Measurements from ENCODE around the gene ENTPD3. TPM values are rescaled to one million over a fixed set of nuclear protein-coding genes. Genes with fewer than 3 reads are reported as not detected.

Gene ENTPD3
- total RNA-seq, 4 donors from 2014 or later: 0.88 to 4.9 (median 2.1) TPM

- intact Hi-C loops (cut with DNase I; ENCODE audit: low total_unique reads): no loop called here
- no peak overlapping the region for H3K4me3 ChIP-seq
- TF ChIP-seq CTCF (IDR thresholded peaks at IDR 0.05) (no peak), POLR2A (IDR thresholded peaks at IDR 0.05) (no peak)
- no peaks in the 10 kb centered on the region for H3K4me1 ChIP-seq
- H3K27me3 ChIP-seq: no peaks in the 10 kb centered on the region
- no peak for DNase-seq
- H3K9me3 ChIP-seq: no peaks in the 10 kb centered on the region
- no peak overlapping the region for H3K27ac ChIP-seq
- no peaks in the 10 kb centered on the region for H3K36me3 ChIP-seq
These were observed 17.3 kb upstream of the ENTPD3 start for GRCh38 chr3:40369716-40370115.

- H3K4me3 ChIP-seq: no peak overlapping the region
- TF ChIP-seq CTCF (IDR thresholded peaks at IDR 0.05): no peak
- no peak for TF ChIP-seq POLR2A (IDR thresholded peaks at IDR 0.05)
- no peak overlapping the region for H3K27ac ChIP-seq
- no peak for DNase-seq
- intact Hi-C loops (cut with DNase I; ENCODE audit: low total_unique reads): no loop called here
- H3K36me3 ChIP-seq: no peaks in the 10 kb centered on the region
- no peaks in the 10 kb centered on the region for H3K27me3 ChIP-seq
- no peaks in the 10 kb centered on the region for H3K9me3 ChIP-seq
- H3K4me1 ChIP-seq: no peaks in the 10 kb centered on the region
These were observed 9.2 kb upstream of the ENTPD3 start for GRCh38 chr3:40377822-40378221.

- no peak overlapping the region for H3K27ac ChIP-seq
- no peaks in the 10 kb centered on the region for H3K27me3 ChIP-seq
- H3K36me3 ChIP-seq: no peaks in the 10 kb centered on the region
- no peak for TF ChIP-seq CTCF (IDR thresholded peaks at IDR 0.05)
- no peak for TF ChIP-seq POLR2A (IDR thresholded peaks at IDR 0.05)
- no peaks in the 10 kb centered on the region for H3K9me3 ChIP-seq
- DNase-seq: no peak
- no peak overlapping the region for H3K4me3 ChIP-seq
- H3K4me1 ChIP-seq: no peaks in the 10 kb centered on the region
- intact Hi-C loops (cut with DNase I; ENCODE audit: low total_unique reads): no loop called here
These were observed 7.2 kb upstream of the ENTPD3 start for GRCh38 chr3:40379674-40380306.

GRCh38 chr3:40381904-40382616 lies 4.9 kb upstream of the ENTPD3 start:
- Histone ChIP-seq H3K9me3 (no peaks in the 10 kb centered on the region), H3K36me3 (no peaks in the 10 kb centered on the region), H3K4me1 (no peaks in the 10 kb centered on the region), H3K4me3 (no peak overlapping the region), H3K27ac (no peak overlapping the region), H3K27me3 (no peaks in the 10 kb centered on the region)
- no peak for DNase-seq
- intact Hi-C loops (cut with DNase I; ENCODE audit: low total_unique reads): no loop called here
- TF ChIP-seq POLR2A (IDR thresholded peaks at IDR 0.05) (no peak), CTCF (IDR thresholded peaks at IDR 0.05) (no peak)

- Histone ChIP-seq H3K36me3 (no peaks in the 10 kb centered on the region), H3K4me1 (no peaks in the 10 kb centered on the region), H3K4me3 (no peak overlapping the region), H3K27ac (no peak overlapping the region), H3K9me3 (no peaks in the 10 kb centered on the region), H3K27me3 (no peaks in the 10 kb centered on the region)
- TF ChIP-seq POLR2A (IDR thresholded peaks at IDR 0.05): no peak
- TF ChIP-seq CTCF (IDR thresholded peaks at IDR 0.05): no peak
- DNase-seq: no peak
- intact Hi-C loops (cut with DNase I; ENCODE audit: low total_unique reads): no loop called here
These were observed 4.4 kb upstream of the ENTPD3 start for GRCh38 chr3:40382617-40382979.
